A549 (cell line): ENCODE data around the gene HECTD2.

Source experiments
- EP300 ChIP-seq, 2 experiments: fragments of >200 bp; sonication (Bioruptor Twin); formaldehyde crosslinking; IDR thresholded peaks; 2 replicates in 1 of 2; 3 replicates in 1 of 2; pipeline ENCODE4 v1.6.1; 2016 to 2017
- GATA3 ChIP-seq: IDR thresholded peaks from 2 replicates; pipeline ENCODE4 v1.6.1; 2012; ENCODE audit warnings: borderline replicate concordance
- REST ChIP-seq: fragments of 200-600 bp; sonication (generic); IDR thresholded peaks from 2 replicates; pipeline ENCODE4 v1.6.1; 2016; ENCODE audit warnings: antibody characterized with exemption, mild to moderate bottlenecking, moderate library complexity
- SREBF2 ChIP-seq: fragments of 450-650 bp; IDR thresholded peaks from 2 replicates; pipeline ENCODE4 v1.6.1; 2014; ENCODE audit warnings: mild to moderate bottlenecking, moderate library complexity
- TF ChIP-seq, protein P1 (sequence below): fragments of 450-650 bp; IDR thresholded peaks from 2 replicates; pipeline ENCODE4 v1.6.1; 2014; ENCODE audit warnings: antibody characterized with exemption
- TF ChIP-seq, protein P2 (sequence below): fragments of >200 bp; sonication (Bioruptor Twin); formaldehyde crosslinking; IDR thresholded peaks from 3 replicates; pipeline ENCODE4 v1.5.1; 2016

GRCh38 chr10:91511549-91512330, 101.6 kb downstream of the HECTD2 start:
- TF ChIP-seq, protein P1, sequence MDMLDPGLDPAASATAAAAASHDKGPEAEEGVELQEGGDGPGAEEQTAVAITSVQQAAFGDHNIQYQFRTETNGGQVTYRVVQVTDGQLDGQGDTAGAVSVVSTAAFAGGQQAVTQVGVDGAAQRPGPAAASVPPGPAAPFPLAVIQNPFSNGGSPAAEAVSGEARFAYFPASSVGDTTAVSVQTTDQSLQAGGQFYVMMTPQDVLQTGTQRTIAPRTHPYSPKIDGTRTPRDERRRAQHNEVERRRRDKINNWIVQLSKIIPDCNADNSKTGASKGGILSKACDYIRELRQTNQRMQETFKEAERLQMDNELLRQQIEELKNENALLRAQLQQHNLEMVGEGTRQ: no peak
- TF ChIP-seq REST (no peak), EP300 (IDR thresholded peaks at IDR 0.05) (no peak), GATA3 (no peak), SREBF2 (no peak)
- TF ChIP-seq, protein P2, sequence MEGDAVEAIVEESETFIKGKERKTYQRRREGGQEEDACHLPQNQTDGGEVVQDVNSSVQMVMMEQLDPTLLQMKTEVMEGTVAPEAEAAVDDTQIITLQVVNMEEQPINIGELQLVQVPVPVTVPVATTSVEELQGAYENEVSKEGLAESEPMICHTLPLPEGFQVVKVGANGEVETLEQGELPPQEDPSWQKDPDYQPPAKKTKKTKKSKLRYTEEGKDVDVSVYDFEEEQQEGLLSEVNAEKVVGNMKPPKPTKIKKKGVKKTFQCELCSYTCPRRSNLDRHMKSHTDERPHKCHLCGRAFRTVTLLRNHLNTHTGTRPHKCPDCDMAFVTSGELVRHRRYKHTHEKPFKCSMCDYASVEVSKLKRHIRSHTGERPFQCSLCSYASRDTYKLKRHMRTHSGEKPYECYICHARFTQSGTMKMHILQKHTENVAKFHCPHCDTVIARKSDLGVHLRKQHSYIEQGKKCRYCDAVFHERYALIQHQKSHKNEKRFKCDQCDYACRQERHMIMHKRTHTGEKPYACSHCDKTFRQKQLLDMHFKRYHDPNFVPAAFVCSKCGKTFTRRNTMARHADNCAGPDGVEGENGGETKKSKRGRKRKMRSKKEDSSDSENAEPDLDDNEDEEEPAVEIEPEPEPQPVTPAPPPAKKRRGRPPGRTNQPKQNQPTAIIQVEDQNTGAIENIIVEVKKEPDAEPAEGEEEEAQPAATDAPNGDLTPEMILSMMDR: no peak
